SK-N-SH (cell line): Measurements from ENCODE around the gene CMTM2. TPM values are rescaled to one million over a fixed set of nuclear protein-coding genes. Genes with fewer than 3 reads are reported as not detected.

Source experiments
- CTCF ChIA-PET: fragments of 300-600, 350-600 bp; formaldehyde crosslinking; extraction: SDS; loops from one replicate; lab custom pipeline; 2021; lab: Yijun Ruan, JAX
- POLR2A ChIA-PET: fragments of 350-600 bp; sonication (Branson Sonifier 250); formaldehyde crosslinking; extraction: SDS; loops from one replicate; lab custom pipeline; 2020; ENCODE audit warnings: antibody characterized with exemption, inconsistent platforms; lab: Yijun Ruan, JAX
- DNase-seq: peaks from one replicate; pipeline ENCODE4 v3.0.0; 2012
- H2AFZ ChIP-seq: fragments of 200-600 bp; sonication (generic); 2 replicates; pipeline ENCODE4 v1.8.1; 2016; ENCODE audit warnings: antibody characterized with exemption, mild to moderate bottlenecking, low read depth
- H3F3A ChIP-seq: fragments of 200-600 bp; sonication (generic); replicated peaks from 2 replicates; pipeline ENCODE3; 2016; ENCODE audit warnings: antibody characterized with exemption, mild to moderate bottlenecking; ENCODE audit not compliant: insufficient read depth
- H3K27ac ChIP-seq, 2 experiments: fragments of 200-500 bp in 1 of 2; fragments of 200-600 bp in 1 of 2; sonication (Bioruptor generic) in 1 of 2; sonication (generic), shearing (Covaris generic) in 1 of 2; 2 replicates each; pipeline versions ENCODE4 v1.5.1 to v1.6.1; 2014 to 2016; ENCODE audit warnings: low read depth in 2 of 2, inconsistent platforms in 1 of 2, low read length in 1 of 2, mild to moderate bottlenecking in 1 of 2, mixed read lengths in 1 of 2
- H3K27me3 ChIP-seq: fragments of 200-600 bp; sonication (generic), shearing (Covaris generic); 2 replicates; pipeline ENCODE4 v1.6.1; 2016; ENCODE audit warnings: mixed run types; ENCODE audit not compliant: insufficient read depth
- H3K36me3 ChIP-seq, 2 experiments: fragments of 200-500 bp in 1 of 2; fragments of 200-600 bp in 1 of 2; sonication (Bioruptor generic) in 1 of 2; sonication (generic) in 1 of 2; replicated peaks in 1 of 2; 2 replicates each; pipeline versions ENCODE3 to v1.5.1; 2014 to 2016; ENCODE audit warnings: low read length in 1 of 2, mild to moderate bottlenecking in 1 of 2; ENCODE audit not compliant: insufficient read depth in 2 of 2, control insufficient read depth in 1 of 2
- H3K4me1 ChIP-seq, 2 experiments: fragments of 200-500 bp in 1 of 2; fragments of 200-600 bp in 1 of 2; sonication (Bioruptor generic) in 1 of 2; sonication (generic), shearing (Covaris generic) in 1 of 2; 2 replicates each; pipeline versions ENCODE4 v1.5.1 to v1.6.1; 2014 to 2016; ENCODE audit warnings: low read depth in 1 of 2, low read length in 1 of 2, mixed run types in 1 of 2; ENCODE audit not compliant: insufficient read depth in 2 of 2, control insufficient read depth in 1 of 2
- H3K4me2 ChIP-seq: fragments of 200-600 bp; sonication (generic), shearing (Covaris generic); 2 replicates; pipeline ENCODE4 v1.6.1; 2017; ENCODE audit warnings: mixed run types
- H3K4me3 ChIP-seq, 2 experiments: fragments of 200-500 bp in 1 of 2; fragments of 200-600 bp in 1 of 2; sonication (Bioruptor generic) in 1 of 2; sonication (generic), shearing (Covaris generic) in 1 of 2; 2 replicates each; pipeline versions ENCODE4 v1.5.1 to v1.8.1; 2014 to 2016; ENCODE audit warnings: low read depth in 2 of 2, inconsistent platforms in 1 of 2, low read length in 1 of 2, mild to moderate bottlenecking in 1 of 2, mixed read lengths in 1 of 2, moderate library complexity in 1 of 2
- H3K79me2 ChIP-seq: fragments of 200-600 bp; sonication (generic); 2 replicates; pipeline ENCODE4 v1.8.1; 2017; ENCODE audit warnings: mild to moderate bottlenecking; ENCODE audit not compliant: insufficient read depth
- H3K9ac ChIP-seq: fragments of 200-600 bp; sonication (generic); 2 replicates; pipeline ENCODE4 v1.6.1; 2017; ENCODE audit warnings: mixed run types
- H3K9me2 ChIP-seq: fragments of 200-600 bp; sonication (generic); 2 replicates; pipeline ENCODE4 v1.6.1; 2017; ENCODE audit warnings: mixed run types
- H3K9me3 ChIP-seq: fragments of 200-600 bp; sonication (generic); 2 replicates; pipeline ENCODE4 v1.6.1; 2017; ENCODE audit warnings: mixed run types, mild to moderate bottlenecking, moderate library complexity
- H4K20me1 ChIP-seq: fragments of 200-600 bp; sonication (generic); 2 replicates; pipeline ENCODE4 v1.6.1; 2017; ENCODE audit warnings: mild to moderate bottlenecking, mixed run types; ENCODE audit not compliant: insufficient read depth
- ELF1 ChIP-seq: IDR thresholded peaks from 2 replicates; pipeline ENCODE4 v1.4.0; 2012
- FOXJ3 ChIP-seq: sonication (generic); formaldehyde crosslinking; IDR thresholded peaks from 2 replicates; pipeline ENCODE4 v1.5.1; 2020; ENCODE audit warnings: mild to moderate bottlenecking, missing genetic modification reagents
- GABPA ChIP-seq: IDR thresholded peaks from 2 replicates; pipeline ENCODE4 v1.4.0; 2012; ENCODE audit warnings: low read depth, mild to moderate bottlenecking
- MAX ChIP-seq: IDR thresholded peaks from 2 replicates; pipeline ENCODE4 v1.4.0; 2012; ENCODE audit warnings: low read depth
- MEF2A ChIP-seq: IDR thresholded peaks from 2 replicates; pipeline ENCODE4 v1.4.0; 2012; ENCODE audit warnings: low read depth, borderline replicate concordance
- NRF1 ChIP-seq: IDR thresholded peaks from 2 replicates; pipeline ENCODE4 v1.6.1; 2012; ENCODE audit warnings: low read depth, mild to moderate bottlenecking, low read length
- PBX3 ChIP-seq: IDR thresholded peaks from 2 replicates; pipeline ENCODE4; 2012
- REST ChIP-seq: IDR thresholded peaks from 2 replicates; pipeline ENCODE4 v1.6.1; 2012; ENCODE audit warnings: mild to moderate bottlenecking, low read depth, low read length, moderate library complexity
- RFX5 ChIP-seq: IDR thresholded peaks from 2 replicates; pipeline ENCODE4 v1.6.1; 2012; ENCODE audit warnings: mild to moderate bottlenecking, improper control_type of control experiment, low read length
- RXRA ChIP-seq: IDR thresholded peaks from 2 replicates; pipeline ENCODE4 v1.4.0; 2012; ENCODE audit warnings: low read depth, mild to moderate bottlenecking, borderline replicate concordance
- SIN3A ChIP-seq: IDR thresholded peaks from 2 replicates; pipeline ENCODE4 v1.6.1; 2012; ENCODE audit warnings: low read depth, mild to moderate bottlenecking, low read length, moderate library complexity, borderline replicate concordance
- SMC3 ChIP-seq: IDR thresholded peaks from 2 replicates; pipeline ENCODE4 v1.6.1; 2012; ENCODE audit warnings: low read depth, low read length, improper control_type of control experiment
- TAF1 ChIP-seq: IDR thresholded peaks from 2 replicates; pipeline ENCODE4 v1.6.1; 2012; ENCODE audit warnings: low read depth, mild to moderate bottlenecking, low read length, moderate library complexity, borderline replicate concordance
- TEAD4 ChIP-seq: IDR thresholded peaks from 2 replicates; pipeline ENCODE4 v1.4.0; 2012; ENCODE audit warnings: mild to moderate bottlenecking, borderline replicate concordance; ENCODE audit not compliant: insufficient read depth
- USF1 ChIP-seq: IDR thresholded peaks from 2 replicates; pipeline ENCODE4 v1.4.0; 2012; ENCODE audit warnings: low read depth, borderline replicate concordance
- USF2 ChIP-seq: fragments of 150-350 bp; IDR thresholded peaks from 2 replicates; pipeline ENCODE4 v1.6.1; 2017; ENCODE audit warnings: antibody characterized with exemption, low read length, low read depth, borderline replicate concordance
- WGBS: methylation state at CpG from one replicate; pipeline ENCODE4 v1.1.6; 2017; ENCODE audit warnings: low lambda C conversion rate; 5-methylcytosine and 5-hydroxymethylcytosine counted together
- polyA plus RNA-seq, 3 experiments: library from polyadenylated mRNA; depleted of rRNA; stranded (reverse); fragments of >200 nt; gene quantifications; 2 replicates each; pipeline ENCODE4 v1.2.3, GENCODE V29; 2012

The CMTM2 gene
- polyA plus RNA-seq, 1 of the 3 experiments (the other 2 are of a cell fraction), result not detected

- no peak for TF ChIP-seq USF2
- no peak for TF ChIP-seq PBX3
- no peak for TF ChIP-seq ELF1
- TF ChIP-seq SMC3, result no peak
- TF ChIP-seq NRF1, result no peak
- TF ChIP-seq MEF2A, result no peak
These were observed 2.1 kb downstream of the CMTM2 start (continued) for GRCh38 chr16:66581246-66581952.

- no peaks in the 10 kb centered on the region for H3K9me2 ChIP-seq
- no peaks in the 10 kb centered on the region for H3K79me2 ChIP-seq
- H3K4me3 ChIP-seq, result no peak overlapping the region
- H4K20me1 ChIP-seq, result no peaks in the 10 kb centered on the region
- ChIA-PET POLR2A (no interaction called here), CTCF (interaction anchor here (0.6 to 1.6 kb wide), 3 partner anchors 8 to 23 kb away, joined by 3 read pairs; no protein-coding TSS in a partner anchor)
- TF ChIP-seq FOXJ3 (CRISPR knock-in tag), result no peak
- no peak for TF ChIP-seq MAX
- no peak for TF ChIP-seq TEAD4
- TF ChIP-seq RXRA, result no peak
- no peak for TF ChIP-seq SIN3A
- TF ChIP-seq RFX5, result no peak
- TF ChIP-seq SMC3, result no peak
- no peak for TF ChIP-seq TAF1
- TF ChIP-seq REST, result no peak
- TF ChIP-seq USF1, result no peak
- no peak for TF ChIP-seq ELF1
- no peak for TF ChIP-seq GABPA
- H3K9ac ChIP-seq, result no peak overlapping the region
- H3F3A ChIP-seq, result peaks cover 7% of the 10 kb centered on the region
- peaks cover 0 to 11% of the 10 kb centered on the region in 2 experiments; a peak in 2 of 4 replicates for H3K4me1 ChIP-seq
- no peak overlapping the region for H3K27ac ChIP-seq
- DNase-seq, result no peak
- H2AFZ ChIP-seq, result no peak overlapping the region
- no peaks in the 10 kb centered on the region for H3K27me3 ChIP-seq
- H3K9me3 ChIP-seq, result no peaks in the 10 kb centered on the region
- H3K36me3 ChIP-seq, result no peaks in the 10 kb centered on the region
- 86% methylated on average over 10 of the region's 10 CpGs for WGBS
- H3K4me2 ChIP-seq, result no peak overlapping the region
These were observed 6.4 kb downstream of the CMTM2 start for GRCh38 chr16:66585481-66586239.
